Hepatocyte (in vitro differentiated cells): ENCODE data around the gene MRTFA.

Experiments used
- EZH2 ChIP-seq: fragments of 200-600 bp; sonication (generic); IDR thresholded peaks from 2 replicates; pipeline ENCODE4 v1.6.1; 2016; ENCODE audit warnings: antibody characterized with exemption, mild to moderate bottlenecking, borderline replicate concordance
- EZH2phosphoT487 ChIP-seq: fragments of 200-600 bp; sonication (generic); IDR thresholded peaks from one replicate; pipeline ENCODE4 v1.6.1; 2018; ENCODE audit warnings: antibody characterized with exemption, mild to moderate bottlenecking, low read depth, moderate library complexity; ENCODE audit not compliant: unreplicated experiment, severe bottlenecking
- TF ChIP-seq, protein P1 (sequence below): fragments of 200-600 bp; sonication (generic); IDR thresholded peaks from 2 replicates; pipeline ENCODE4 v1.5.1; 2016; ENCODE audit warnings: antibody characterized with exemption, mild to moderate bottlenecking; ENCODE audit not compliant: poor library complexity

DNA sequence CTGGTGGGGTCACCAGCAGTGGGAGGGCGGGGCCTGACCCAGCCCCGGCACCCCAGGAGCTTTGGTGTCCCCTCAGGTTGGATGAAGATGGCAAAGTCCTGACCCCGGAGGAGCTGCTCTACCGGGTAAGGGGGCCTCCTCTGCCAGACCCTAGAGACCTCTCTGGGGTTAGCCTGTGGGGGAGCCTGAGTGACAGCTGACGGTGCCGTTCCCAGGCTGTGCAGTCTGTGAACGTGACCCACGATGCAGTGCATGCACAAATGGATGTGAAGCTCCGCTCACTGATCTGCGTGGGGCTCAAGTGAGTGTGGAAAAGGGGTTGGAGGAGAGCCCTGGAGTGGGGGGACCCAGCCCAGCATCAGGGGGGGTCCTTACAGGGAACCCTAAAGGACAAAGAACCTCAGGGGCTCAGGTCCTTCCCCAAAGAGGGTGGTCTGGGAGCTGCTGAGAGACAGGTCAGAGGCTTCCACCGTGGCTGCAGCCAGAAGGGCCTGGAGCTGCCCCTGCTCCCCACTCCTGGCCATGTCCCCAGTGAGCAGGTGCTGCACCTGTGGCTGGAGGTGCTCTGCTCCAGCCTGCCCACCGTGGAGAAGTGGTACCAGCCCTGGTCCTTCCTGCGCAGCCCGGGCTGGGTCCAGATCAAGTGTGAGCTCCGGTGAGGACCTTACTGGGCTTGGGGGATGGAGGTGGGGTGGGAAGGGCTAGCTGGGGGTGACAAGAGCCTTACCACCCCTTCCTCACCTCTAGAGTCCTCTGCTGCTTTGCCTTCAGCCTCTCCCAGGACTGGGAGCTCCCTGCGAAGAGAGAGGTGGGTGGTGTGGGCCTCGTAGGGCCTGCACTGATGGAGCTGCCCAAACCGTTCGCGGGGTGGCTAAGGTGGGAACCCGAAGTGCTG is 227.6 kb downstream of the MRTFA start:
- TF ChIP-seq, protein P1, sequence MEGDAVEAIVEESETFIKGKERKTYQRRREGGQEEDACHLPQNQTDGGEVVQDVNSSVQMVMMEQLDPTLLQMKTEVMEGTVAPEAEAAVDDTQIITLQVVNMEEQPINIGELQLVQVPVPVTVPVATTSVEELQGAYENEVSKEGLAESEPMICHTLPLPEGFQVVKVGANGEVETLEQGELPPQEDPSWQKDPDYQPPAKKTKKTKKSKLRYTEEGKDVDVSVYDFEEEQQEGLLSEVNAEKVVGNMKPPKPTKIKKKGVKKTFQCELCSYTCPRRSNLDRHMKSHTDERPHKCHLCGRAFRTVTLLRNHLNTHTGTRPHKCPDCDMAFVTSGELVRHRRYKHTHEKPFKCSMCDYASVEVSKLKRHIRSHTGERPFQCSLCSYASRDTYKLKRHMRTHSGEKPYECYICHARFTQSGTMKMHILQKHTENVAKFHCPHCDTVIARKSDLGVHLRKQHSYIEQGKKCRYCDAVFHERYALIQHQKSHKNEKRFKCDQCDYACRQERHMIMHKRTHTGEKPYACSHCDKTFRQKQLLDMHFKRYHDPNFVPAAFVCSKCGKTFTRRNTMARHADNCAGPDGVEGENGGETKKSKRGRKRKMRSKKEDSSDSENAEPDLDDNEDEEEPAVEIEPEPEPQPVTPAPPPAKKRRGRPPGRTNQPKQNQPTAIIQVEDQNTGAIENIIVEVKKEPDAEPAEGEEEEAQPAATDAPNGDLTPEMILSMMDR: no peak
- TF ChIP-seq EZH2phosphoT487: no peak
- no peak for TF ChIP-seq EZH2
